MM.1S (cell line): Measurements from ENCODE around the gene MIPOL1.

Source experiments
- DNase-seq: peaks from one replicate; pipeline ENCODE4 v3.0.0-alpha.2; 2015
- H2AFZ ChIP-seq: fragments of 300-600 bp; sonication (generic); 2 replicates; pipeline ENCODE4 v1.6.0; 2016; ENCODE audit warnings: antibody characterized with exemption, low read length
- H3F3A ChIP-seq: fragments of 300-600 bp; sonication (generic); 2 replicates; pipeline ENCODE4 v1.6.1; 2016; ENCODE audit warnings: mild to moderate bottlenecking, antibody characterized with exemption, low read length, moderate library complexity, mixed read lengths; ENCODE audit not compliant: insufficient read depth
- H3K27ac ChIP-seq: fragments of 300-600 bp; sonication (generic); 2 replicates; pipeline ENCODE4 v1.5.1; 2016; ENCODE audit warnings: mild to moderate bottlenecking, low read length
- H3K27me3 ChIP-seq: fragments of 300-600 bp; sonication (generic); replicated peaks from 2 replicates; pipeline ENCODE4 v1.6.0; 2016; ENCODE audit warnings: low read length; ENCODE audit not compliant: insufficient read depth
- H3K36me3 ChIP-seq: fragments of 300-600 bp; sonication (generic); replicated peaks from 2 replicates; pipeline ENCODE4 v1.6.1; 2016; ENCODE audit warnings: mild to moderate bottlenecking, low read length, mixed read lengths; ENCODE audit not compliant: insufficient read depth
- H3K4me1 ChIP-seq: fragments of 300-600 bp; sonication (generic); 2 replicates; pipeline ENCODE4 v1.6.1; 2016; ENCODE audit warnings: low read length, mixed read lengths
- H3K4me2 ChIP-seq: fragments of 300-600 bp; sonication (generic); 2 replicates; pipeline ENCODE4 v1.6.0; 2016; ENCODE audit warnings: low read depth, low read length
- H3K4me3 ChIP-seq: fragments of 300-600 bp; sonication (generic); 2 replicates; pipeline ENCODE4 v1.5.1; 2016; ENCODE audit warnings: low read length, mixed read lengths
- H3K79me2 ChIP-seq: fragments of 300-600 bp; sonication (generic); 2 replicates; pipeline ENCODE4 v1.6.1; 2016; ENCODE audit warnings: mixed run types, low read length, mixed read lengths
- H3K9ac ChIP-seq: fragments of 300-600 bp; sonication (generic); 2 replicates; pipeline ENCODE4 v1.6.1; 2016; ENCODE audit warnings: low read length, mixed read lengths
- H3K9me2 ChIP-seq: fragments of 300-600 bp; sonication (generic); replicated peaks from 2 replicates; pipeline ENCODE4 v1.6.1; 2016; ENCODE audit warnings: mild to moderate bottlenecking, low read length, mixed read lengths; ENCODE audit not compliant: insufficient read depth
- H3K9me3 ChIP-seq: fragments of 300-600 bp; sonication (generic); replicated peaks from 2 replicates; pipeline ENCODE4 v1.6.1; 2016; ENCODE audit warnings: mild to moderate bottlenecking, low read length, mixed read lengths; ENCODE audit not compliant: insufficient read depth
- H4K20me1 ChIP-seq: fragments of 300-600 bp; sonication (generic); 2 replicates; pipeline ENCODE4 v1.6.1; 2016; ENCODE audit warnings: mild to moderate bottlenecking, low read length, moderate library complexity, mixed read lengths; ENCODE audit not compliant: insufficient read depth
- CTCF ChIP-seq: fragments of 300-600 bp; sonication (generic); IDR thresholded peaks from 2 replicates; pipeline ENCODE4 v1.5.1; 2016; ENCODE audit warnings: antibody characterized with exemption, low read length, mixed read lengths
- EZH2 ChIP-seq: fragments of 300-600 bp; sonication (generic); optimal IDR thresholded peaks from 2 replicates; pipeline ENCODE3; 2017; ENCODE audit warnings: low read depth, mild to moderate bottlenecking, antibody characterized with exemption, low read length, mixed read lengths
- EZH2phosphoT487 ChIP-seq: fragments of 300-600 bp; sonication (generic); IDR thresholded peaks from 2 replicates; pipeline ENCODE4 v1.6.1; 2018; ENCODE audit warnings: antibody characterized with exemption, low read length

MIPOL1 gene

DNA sequence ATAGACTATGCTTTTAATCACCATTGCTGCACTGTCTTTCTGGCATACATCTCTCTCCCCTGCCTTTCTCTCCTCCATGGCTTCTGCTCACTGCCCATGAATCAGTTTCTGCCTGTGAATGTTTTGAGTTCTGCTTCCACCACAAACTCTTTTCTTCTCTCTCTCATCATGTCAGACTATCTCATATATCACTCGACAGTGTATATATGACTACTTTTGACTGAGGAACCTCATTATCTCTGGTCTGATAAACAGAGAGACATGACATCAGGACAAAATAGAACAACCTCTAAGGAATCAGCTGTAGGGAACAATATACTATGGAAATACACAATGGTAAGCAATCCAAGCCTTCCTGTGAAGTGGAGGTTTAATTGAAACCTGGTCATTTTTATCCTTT lies 219.4 kb downstream of the MIPOL1 start:
- Histone ChIP-seq H3K9ac (no peak overlapping the region), H3K4me3 (no peak overlapping the region), H3K27ac (no peak overlapping the region)

GRCh38 chr14:37417833-37418232 lies 220.1 kb downstream of the MIPOL1 start:
- DNase-seq = no peak
- no peaks in the 10 kb centered on the region for H3K27me3 ChIP-seq
- H4K20me1 ChIP-seq = no peaks in the 10 kb centered on the region
- no peaks in the 10 kb centered on the region for H3K36me3 ChIP-seq
- no peaks in the 10 kb centered on the region for H3K4me1 ChIP-seq
- no peak overlapping the region for H3K4me2 ChIP-seq
- no peak overlapping the region for H3K4me3 ChIP-seq
- H3K9me2 ChIP-seq = no peaks in the 10 kb centered on the region
- no peaks in the 10 kb centered on the region for H3F3A ChIP-seq
- H3K27ac ChIP-seq = no peak overlapping the region
- no peak overlapping the region for H3K9ac ChIP-seq
- no peaks in the 10 kb centered on the region for H3K9me3 ChIP-seq
- no peak overlapping the region for H2AFZ ChIP-seq
- H3K79me2 ChIP-seq = no peaks in the 10 kb centered on the region
- TF ChIP-seq EZH2 (no peak), CTCF (no peak), EZH2phosphoT487 (no peak)

More for the DNA sequence above, 219.4 kb downstream of the MIPOL1 start:
- Histone ChIP-seq H3F3A (no peaks in the 10 kb centered on the region), H3K36me3 (no peaks in the 10 kb centered on the region), H3K79me2 (no peaks in the 10 kb centered on the region), H3K27me3 (no peaks in the 10 kb centered on the region), H3K4me2 (no peak overlapping the region), H3K9me2 (no peaks in the 10 kb centered on the region), H3K4me1 (no peaks in the 10 kb centered on the region), H4K20me1 (no peaks in the 10 kb centered on the region), H3K9me3 (no peaks in the 10 kb centered on the region), H2AFZ (no peak overlapping the region)
- TF ChIP-seq EZH2 (no peak), CTCF (no peak), EZH2phosphoT487 (no peak)
- DNase-seq = no peak

GRCh38 chr14:37420622-37421021 lies 222.9 kb downstream of the MIPOL1 start:
- Histone ChIP-seq H3K27ac (no peak overlapping the region), H4K20me1 (no peaks in the 10 kb centered on the region), H3K9ac (no peak overlapping the region), H2AFZ (no peak overlapping the region), H3K27me3 (no peaks in the 10 kb centered on the region), H3K79me2 (no peaks in the 10 kb centered on the region), H3K4me2 (no peak overlapping the region), H3K36me3 (no peaks in the 10 kb centered on the region), H3K9me3 (no peaks in the 10 kb centered on the region), H3F3A (no peaks in the 10 kb centered on the region), H3K9me2 (no peaks in the 10 kb centered on the region), H3K4me1 (no peaks in the 10 kb centered on the region), H3K4me3 (no peak overlapping the region)
- no peak for DNase-seq
- no peak for TF ChIP-seq CTCF
- no peak for TF ChIP-seq EZH2
- TF ChIP-seq EZH2phosphoT487 = no peak
